Common myeloid progenitor, CD34-positive (primary cell): ENCODE results near the gene RNF187.
A peak's percentile ranks its signal among the peaks of the same experiment; 100 is the strongest.

Experiments used
- CTCF ChIA-PET: fragments of 350-600 bp; sonication (Branson Sonifier 250); formaldehyde crosslinking; loops from one replicate; lab custom pipeline; 2021; ENCODE audit warnings: antibody characterized with exemption; lab: Charles Lee
- POLR2A ChIA-PET: fragments of 350-600 bp; sonication (Branson Sonifier 250); formaldehyde crosslinking; loops from one replicate; lab custom pipeline; 2021; ENCODE audit warnings: antibody characterized with exemption; lab: Charles Lee
- DNase-seq, 3 donors: peaks; one replicate each; pipeline versions ENCODE4 v3.0.0 to v3.0.0-alpha.2; 2013
- H3K27ac ChIP-seq, 2 experiments: 1 replicate in 1 of 2; 2 replicates in 1 of 2; pipeline ENCODE4 v1.7.0; 2013; ENCODE audit warnings: inconsistent platforms in 2 of 2, low read length in 2 of 2, mild to moderate bottlenecking in 2 of 2, low read depth in 1 of 2, moderate library complexity in 1 of 2; ENCODE audit not compliant: severe bottlenecking in 2 of 2, insufficient read depth in 1 of 2, poor library complexity in 1 of 2
- H3K27me3 ChIP-seq, 5 experiments: replicated peaks in 2 of 5; 1 replicate in 3 of 5; 2 replicates in 2 of 5; pipeline versions ENCODE4 v1.6.1 to v1.7.0; 2013; ENCODE audit warnings: low read length in 4 of 5, mild to moderate bottlenecking in 2 of 5, moderate library complexity in 2 of 5, inconsistent platforms in 1 of 5; ENCODE audit not compliant: insufficient read depth in 5 of 5, control insufficient read depth in 4 of 5
- H3K36me3 ChIP-seq, 4 experiments: 1 replicate in 2 of 4; 2 replicates in 2 of 4; pipeline versions ENCODE4 v1.6.1 to v1.7.0; 2013; ENCODE audit warnings: low read length in 3 of 4, control low read depth in 1 of 4, mild to moderate bottlenecking in 1 of 4; ENCODE audit not compliant: control insufficient read depth in 4 of 4, insufficient read depth in 4 of 4
- H3K4me1 ChIP-seq, 4 experiments: 1 replicate in 3 of 4; 2 replicates in 1 of 4; pipeline versions ENCODE4 v1.6.1 to v1.7.1; 2013; ENCODE audit warnings: low read length in 3 of 4, mild to moderate bottlenecking in 3 of 4, control low read depth in 1 of 4, inconsistent platforms in 1 of 4, moderate library complexity in 1 of 4; ENCODE audit not compliant: control insufficient read depth in 4 of 4, insufficient read depth in 4 of 4; ENCODE audit errors: control extremely low read depth in 1 of 4
- H3K4me3 ChIP-seq, 7 experiments: 1 replicate in 4 of 7; 2 replicates in 3 of 7; pipeline versions ENCODE4 v1.5.1 to v1.7.0; 2013; ENCODE audit warnings: mild to moderate bottlenecking in 7 of 7, low read length in 6 of 7, moderate library complexity in 6 of 7, inconsistent platforms in 2 of 7, low read depth in 2 of 7, control low read depth in 1 of 7; ENCODE audit not compliant: insufficient read depth in 4 of 7, control insufficient read depth in 1 of 7; ENCODE audit errors: extremely low read depth in 1 of 7
- H3K9me3 ChIP-seq, 5 experiments: 1 replicate in 4 of 5; 2 replicates in 1 of 5; pipeline versions ENCODE4 v1.6.1 to v1.7.1; 2013; ENCODE audit warnings: low read length in 4 of 5, mild to moderate bottlenecking in 2 of 5, inconsistent platforms in 1 of 5, low read depth in 1 of 5, moderate library complexity in 1 of 5; ENCODE audit not compliant: control insufficient read depth in 4 of 5, insufficient read depth in 2 of 5; ENCODE audit errors: control extremely low read depth in 1 of 5
- WGBS: methylation state at CpG from one replicate; pipeline ENCODE4 v1.1.5; 2013; ENCODE audit not compliant: insufficient coverage; 5-methylcytosine and 5-hydroxymethylcytosine counted together

Gene RNF187

DNA sequence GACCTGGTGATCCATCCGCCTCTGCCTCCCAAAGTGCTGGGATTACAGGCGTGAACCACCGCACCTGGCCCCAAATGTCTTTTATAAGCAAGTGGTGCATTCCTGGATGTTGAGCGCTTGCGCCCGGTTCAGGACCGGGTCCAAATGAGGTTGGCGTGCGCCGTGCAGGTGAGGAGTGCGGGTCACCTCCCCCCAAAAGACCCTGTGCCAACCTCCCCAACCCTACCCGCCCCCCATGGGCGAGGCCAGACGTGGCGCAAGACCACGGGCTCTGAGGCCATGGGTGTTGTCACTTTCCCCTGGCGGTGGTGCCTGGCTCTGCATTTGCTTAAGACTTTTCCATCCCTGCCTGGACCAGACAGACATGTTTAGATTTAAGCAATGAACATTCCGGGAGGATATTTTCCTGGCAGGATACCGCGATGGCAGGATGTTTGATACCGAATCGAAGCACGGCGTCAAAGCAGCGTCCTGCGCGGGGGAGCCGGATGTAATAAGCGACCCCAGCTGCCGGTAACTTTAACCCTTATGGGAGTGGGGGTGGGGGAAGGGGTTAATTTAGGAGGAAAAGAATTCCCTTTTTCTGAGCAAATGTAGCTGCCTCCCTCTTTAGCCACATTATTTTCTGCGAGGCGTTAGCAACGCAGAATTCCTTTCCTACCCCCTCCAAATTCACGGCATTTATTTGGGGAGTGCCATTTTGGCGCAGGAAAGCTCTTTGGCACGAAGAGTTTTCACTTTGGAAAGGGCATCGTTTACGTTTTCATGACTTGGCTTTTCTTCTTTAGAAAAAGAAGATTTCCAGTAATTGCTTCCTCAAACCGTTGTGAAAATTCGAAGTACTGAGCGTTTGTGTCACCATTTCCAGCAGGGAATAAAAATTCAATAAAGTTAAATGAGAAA is 27.8 kb upstream of the RNF187 start:
- Histone ChIP-seq H3K27ac (peak overlapping the region in 1 of 2 experiments; percentile 65), H3K4me1 (peaks cover 10 to 52% (median 40%) of the 10 kb centered on the region in 4 experiments), H3K4me3 (peak overlapping the region; percentile 20 to 91 (median 78)), H3K9me3 (no peaks in the 10 kb centered on the region), H3K27me3 (peaks cover 0 to 24% (median 7%) of the 10 kb centered on the region in 5 experiments), H3K36me3 (peaks cover 0 to 3% (median under 1%) of the 10 kb centered on the region in 4 experiments)
- POLR2A ChIA-PET: interaction anchor here (0.8 kb wide), 1 partner anchor 944 kb away, joined by 4 read pairs; no protein-coding TSS in a partner anchor
- DNase-seq: peak; percentile 57 to 78 (median 75)
- WGBS: 7% methylated on average over 31 of the region's 41 CpGs
- CTCF ChIA-PET: interaction anchor here (0.6 to 2.9 kb wide), 14 partner anchors 8 to 977 kb away, joined by 3 to 21 read pairs (median 4); no protein-coding TSS in a partner anchor

DNA sequence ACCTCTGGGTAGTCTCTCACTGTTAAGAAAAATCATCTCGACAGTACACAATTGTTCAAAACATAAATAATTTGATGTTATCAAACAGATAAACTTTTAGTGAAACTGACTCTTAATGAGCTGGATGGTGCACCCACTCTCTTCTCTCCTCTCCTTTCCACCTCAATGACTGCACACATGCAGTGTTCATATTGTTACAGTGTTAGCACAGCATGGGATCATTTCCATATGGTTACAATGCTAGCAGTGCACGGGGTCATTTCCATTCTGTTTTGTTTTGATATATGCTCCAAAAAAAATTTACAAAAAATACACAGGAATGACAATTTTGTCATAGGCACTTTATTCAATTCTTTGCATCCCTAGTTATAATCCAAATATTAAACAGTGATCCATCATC is 26.4 kb upstream of the RNF187 start:
- no peak for DNase-seq
- ChIA-PET CTCF (interaction anchor here (0.7 to 1.4 kb wide), 2 partner anchors 11 to 39 kb away, joined by 3 to 5 read pairs; no protein-coding TSS in a partner anchor), POLR2A (no interaction called here)
- Histone ChIP-seq H3K4me1 (peaks cover 12 to 54% (median 42%) of the 10 kb centered on the region in 4 experiments), H3K27me3 (peaks cover 0 to 34% (median 11%) of the 10 kb centered on the region in 5 experiments), H3K9me3 (no peaks in the 10 kb centered on the region), H3K27ac (no peak overlapping the region), H3K4me3 (no peak overlapping the region), H3K36me3 (no peaks in the 10 kb centered on the region)
- no CpG with 5 or more reads among the region's 2 CpGs for WGBS

GRCh38 chr1:228462560-228462959 is 24.6 kb upstream of the RNF187 start:
- no peaks in the 10 kb centered on the region for H3K36me3 ChIP-seq
- WGBS: 83% methylated on average over 2 of the region's 5 CpGs
- no peaks in the 10 kb centered on the region for H3K9me3 ChIP-seq
- H3K27ac ChIP-seq: no peak overlapping the region
- POLR2A ChIA-PET: no interaction called here
- DNase-seq: no peak
- no peak overlapping the region for H3K4me3 ChIP-seq
- CTCF ChIA-PET: interaction anchor here (0.9 to 4.0 kb wide), 5 partner anchors 12 to 83 kb away, joined by 3 to 17 read pairs (median 3); no protein-coding TSS in a partner anchor
- H3K27me3 ChIP-seq: peaks cover under 1 to 43% (median 25%) of the 10 kb centered on the region in 5 experiments
- peaks cover 3 to 40% (median 32%) of the 10 kb centered on the region in 4 experiments for H3K4me1 ChIP-seq

- H3K4me3 ChIP-seq: peak overlapping the region in 5 of 7 experiments; percentile 50 to 70 (median 63)
- H3K27me3 ChIP-seq: peaks cover 6 to 48% (median 30%) of the 10 kb centered on the region in 5 experiments
- H3K4me1 ChIP-seq: peaks cover 3 to 35% (median 31%) of the 10 kb centered on the region in 4 experiments
- ChIA-PET CTCF (interaction anchor here (0.9 to 4.0 kb wide), 9 partner anchors 12 to 83 kb away, joined by 3 to 17 read pairs (median 6); partner anchors contain the start of gene RNF187), POLR2A (no interaction called here)
- DNase-seq: no peak
- no peaks in the 10 kb centered on the region for H3K36me3 ChIP-seq
- WGBS: 100% methylated on average over 1 of the region's 7 CpGs
- H3K9me3 ChIP-seq: no peaks in the 10 kb centered on the region
- H3K27ac ChIP-seq: peak overlapping the region in 1 of 2 experiments; percentile 34
Measured at GRCh38 chr1:228463009-228463558, 24.1 kb upstream of the RNF187 start.

DNA sequence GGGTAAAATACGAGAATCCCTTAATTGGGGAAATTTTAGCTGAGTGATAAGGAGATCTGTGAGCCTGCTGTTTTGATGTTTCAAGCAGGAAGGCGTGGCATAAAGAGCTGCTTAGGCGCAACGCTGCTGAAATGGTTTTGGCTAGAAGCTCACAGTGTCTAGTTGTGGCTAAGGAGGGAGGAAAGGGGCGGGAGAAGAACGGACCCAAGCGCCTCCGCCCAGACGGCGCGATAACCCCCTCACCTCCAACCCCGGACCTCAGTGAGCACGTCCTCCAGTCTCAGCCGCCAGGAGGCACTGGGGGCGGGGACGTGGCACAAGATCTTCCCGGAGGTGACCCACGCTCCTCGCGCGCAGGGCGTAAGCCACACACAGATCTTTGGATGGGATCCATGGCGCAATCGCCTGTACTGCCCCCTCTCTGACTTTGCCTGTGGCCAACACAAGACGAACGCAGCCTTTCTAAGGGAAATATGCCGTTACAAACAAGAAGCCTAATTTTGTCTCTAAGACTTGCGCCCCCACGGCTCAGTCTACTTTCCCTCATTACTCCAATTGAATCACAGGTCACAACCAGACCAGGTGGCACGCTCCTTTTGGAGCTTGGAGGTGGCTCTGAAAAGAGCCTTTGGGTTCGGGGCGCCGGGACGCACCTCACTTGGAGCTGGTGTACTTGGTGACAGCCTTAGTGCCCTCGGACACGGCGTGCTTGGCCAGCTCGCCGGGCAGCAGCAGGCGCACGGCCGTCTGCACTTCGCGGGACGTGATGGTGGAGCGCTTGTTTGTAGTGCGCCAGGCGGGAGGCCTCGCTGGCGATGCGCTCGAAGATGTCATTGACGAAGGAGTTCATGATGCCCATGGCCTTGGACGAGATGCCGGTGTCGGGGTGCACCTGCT is 23.4 kb upstream of the RNF187 start:
- Histone ChIP-seq H3K27ac (peak overlapping the region in 1 of 2 experiments; percentile 34), H3K36me3 (no peaks in the 10 kb centered on the region), H3K9me3 (no peaks in the 10 kb centered on the region), H3K27me3 (peaks cover 11 to 55% (median 38%) of the 10 kb centered on the region in 5 experiments), H3K4me1 (peaks cover 3 to 29% (median 28%) of the 10 kb centered on the region in 4 experiments), H3K4me3 (peak overlapping the region; percentile 3 to 70 (median 54))
- POLR2A ChIA-PET: no interaction called here
- DNase-seq: peak; percentile 62 to 82 (median 77)
- 4% methylated on average over 33 of the region's 56 CpGs for WGBS
- CTCF ChIA-PET: interaction anchor here (1.1 to 4.0 kb wide), 9 partner anchors 11 to 84 kb away, joined by 3 to 17 read pairs (median 6); partner anchors contain the start of gene RNF187

DNA sequence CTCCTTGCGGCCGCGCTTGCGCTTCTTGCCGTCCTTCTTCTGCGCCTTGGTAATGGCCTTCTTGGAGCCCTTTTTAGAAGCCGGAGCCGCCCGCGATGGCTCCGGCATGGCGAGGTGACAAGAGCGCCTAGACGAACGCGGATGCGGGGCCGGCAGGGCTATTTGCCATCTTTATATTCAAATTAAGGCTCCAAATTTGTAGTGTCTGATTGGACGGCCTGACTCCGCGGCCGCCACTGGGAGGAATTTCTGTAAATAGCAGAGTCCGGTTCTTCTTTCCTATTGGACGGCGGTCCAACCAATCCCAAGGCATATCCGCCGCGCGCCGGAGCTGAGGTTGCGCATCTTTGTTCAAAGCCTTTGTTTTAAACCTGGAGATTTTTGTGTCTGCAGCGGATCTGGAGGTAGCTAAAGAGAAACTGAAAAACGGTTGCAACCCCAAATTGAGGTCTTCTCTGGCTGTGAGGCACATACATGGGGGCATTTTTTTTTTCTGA is 22.6 kb upstream of the RNF187 start:
- H3K27ac ChIP-seq: no peak overlapping the region
- WGBS: 2% methylated on average over 29 of the region's 33 CpGs
- H3K27me3 ChIP-seq: peaks cover 13 to 62% (median 45%) of the 10 kb centered on the region in 5 experiments
- H3K4me3 ChIP-seq: peak overlapping the region in 6 of 7 experiments; percentile 26 to 70 (median 58)
- ChIA-PET POLR2A (no interaction called here), CTCF (interaction anchor here (1.1 to 4.0 kb wide), 6 partner anchors 10 to 52 kb away, joined by 3 to 17 read pairs (median 7); partner anchors contain the start of gene RNF187)
- peaks cover 3 to 23% (median 21%) of the 10 kb centered on the region in 4 experiments for H3K4me1 ChIP-seq
- no peaks in the 10 kb centered on the region for H3K9me3 ChIP-seq
- H3K36me3 ChIP-seq: no peaks in the 10 kb centered on the region
- peak; percentile 83 to 92 (median 92) for DNase-seq
